HG03460 (cell line): ENCODE data around the gene BZW2.
"Not testable (repeated sequence)": the region's sequence is repeated elsewhere in the genome, so short reads cannot be mapped to it uniquely, and the experiment has no call there.

Experiments
- ATAC-seq: cut with Tn5 transposase; IDR thresholded peaks from one replicate; pipeline ENCODE4 v1.9.1; 2021; ENCODE audit not compliant: unreplicated experiment

The BZW2 gene

DNA sequence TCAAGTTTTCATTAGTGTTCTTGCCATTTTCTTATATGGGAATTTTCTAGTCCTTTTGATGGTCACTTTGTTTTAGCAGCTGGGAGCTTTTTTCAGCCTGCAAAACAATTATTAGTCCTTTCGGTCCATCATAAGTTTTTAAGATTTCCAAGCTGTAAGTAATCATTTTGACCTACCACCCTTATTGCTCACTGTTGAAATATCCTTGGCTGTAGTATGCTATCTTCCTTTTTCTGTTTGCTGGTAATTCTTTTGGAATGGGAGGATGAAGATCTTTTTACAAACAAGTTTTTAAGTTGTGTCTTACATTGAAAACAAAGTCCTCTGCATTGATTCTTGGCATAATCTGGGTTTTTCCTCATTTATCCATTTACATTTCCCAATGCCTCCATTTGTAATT is 24.0 kb downstream of the BZW2 start:
- ATAC-seq, result no peak

GRCh38 chr7:16670731-16671344 is 24.9 kb downstream of the BZW2 start:
- no peak for ATAC-seq

DNA sequence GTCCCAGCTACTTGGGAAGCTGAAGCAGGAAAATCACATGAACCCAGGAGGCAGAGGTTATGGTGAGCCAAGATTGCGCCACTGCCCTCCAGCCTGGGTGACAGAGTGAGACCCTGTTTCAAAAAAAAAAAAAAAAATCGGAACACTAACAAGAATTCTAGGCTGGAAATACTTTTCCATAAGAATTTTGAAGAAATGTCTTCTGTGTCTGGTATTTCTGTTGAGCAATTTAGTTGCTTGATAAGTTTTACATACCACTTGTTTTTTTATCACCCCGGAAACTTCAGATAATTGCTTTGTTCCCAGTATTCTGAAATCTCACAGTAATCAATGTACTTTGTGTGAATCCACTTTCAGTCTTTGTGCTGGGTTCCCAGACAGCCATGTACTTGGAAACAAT is 25.8 kb downstream of the BZW2 start:
- no peak for ATAC-seq

- no peak for ATAC-seq
Observed at GRCh38 chr7:16675277-16675676, 29.3 kb downstream of the BZW2 start.

DNA sequence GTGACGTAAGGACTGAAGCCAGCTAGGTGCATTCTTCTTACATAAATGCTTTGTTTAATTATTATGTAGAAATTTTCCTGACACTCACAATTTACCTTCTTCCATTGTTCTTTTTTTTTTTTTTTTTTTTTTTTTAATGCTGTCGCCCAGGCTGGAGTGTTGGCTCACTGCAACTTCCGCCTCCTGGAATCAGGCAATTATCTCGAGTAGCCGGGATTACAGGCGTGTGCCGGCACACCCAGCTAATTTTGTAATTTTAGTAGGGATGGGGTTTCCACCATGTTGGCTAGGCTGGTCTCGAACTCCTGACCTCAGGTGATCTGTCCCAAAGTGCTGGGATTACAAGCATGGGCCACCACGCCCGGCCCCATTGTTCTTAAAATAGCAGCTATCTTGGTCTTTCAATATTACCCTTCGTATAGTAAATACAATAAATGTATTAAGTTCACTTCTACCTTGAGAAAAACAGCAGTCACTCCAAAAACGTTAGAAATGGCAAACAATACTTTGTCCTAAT is 32.1 kb downstream of the BZW2 start:
- ATAC-seq, result no peak

GRCh38 chr7:16678645-16679566 is 32.9 kb downstream of the BZW2 start:
- ATAC-seq, result not testable (repeated sequence)

DNA sequence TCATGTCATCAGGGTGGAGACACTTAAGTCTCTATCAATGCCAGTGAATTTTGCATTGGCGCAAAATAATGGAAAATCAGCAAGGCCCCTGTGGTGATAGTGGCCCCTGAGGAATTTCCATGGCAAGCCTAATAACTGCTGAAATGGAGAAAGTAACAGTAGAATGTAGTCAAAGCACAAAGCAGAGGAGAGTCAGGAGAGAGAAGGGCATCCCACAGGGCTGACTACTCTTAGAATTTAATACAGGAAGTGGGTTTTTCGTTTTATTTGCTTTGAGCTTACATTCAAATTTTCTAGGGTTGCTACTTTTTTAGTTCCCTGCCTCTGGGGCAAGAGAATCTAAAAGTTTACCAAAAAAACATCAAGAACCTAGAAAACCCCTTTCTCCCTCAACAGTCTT is 39.0 kb downstream of the BZW2 start:
- no peak for ATAC-seq

DNA sequence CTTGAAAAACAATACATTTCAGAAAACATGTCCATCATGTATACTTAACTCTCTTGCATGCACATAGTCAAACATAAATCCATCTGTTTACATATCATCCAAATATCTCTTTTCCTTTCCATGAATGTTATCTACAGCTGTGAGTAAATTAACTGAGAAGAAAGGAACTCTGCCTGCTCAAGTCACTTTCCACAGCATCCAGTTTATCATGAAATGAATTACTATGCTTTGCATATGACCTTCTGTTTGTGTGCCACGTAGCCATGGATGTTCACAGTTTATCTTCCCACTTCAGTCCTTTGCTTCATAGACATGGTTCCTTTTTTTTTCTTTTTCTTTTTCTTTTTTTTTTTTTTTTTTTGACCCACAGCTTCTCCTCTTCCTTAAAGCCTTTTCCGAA is 39.6 kb downstream of the BZW2 start:
- no peak for ATAC-seq

DNA sequence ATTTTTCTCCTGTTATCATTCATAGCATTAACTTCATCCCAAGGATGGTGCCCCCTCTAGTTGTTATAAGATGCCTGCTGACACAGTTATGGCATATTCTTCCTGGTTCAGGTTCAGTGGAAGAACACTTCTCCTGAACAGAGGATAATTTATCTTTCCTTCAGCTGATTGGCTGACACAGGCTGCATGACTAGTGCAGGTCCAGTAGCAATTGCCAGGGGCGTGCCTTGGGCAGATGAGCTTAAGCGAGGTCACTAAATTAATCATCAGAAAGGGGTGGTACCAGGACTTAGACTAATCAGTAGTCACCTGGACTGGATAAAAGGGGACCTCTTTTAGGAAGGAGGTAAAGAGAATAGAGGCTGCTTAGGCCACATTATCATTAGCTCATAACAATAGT is 42.3 kb downstream of the BZW2 start:
- ATAC-seq, result no peak

- ATAC-seq, result no peak
Observed at GRCh38 chr7:16691241-16691640, 45.3 kb downstream of the BZW2 start.

GRCh38 chr7:16693601-16694318 is 47.8 kb downstream of the BZW2 start:
- ATAC-seq, result no peak

DNA sequence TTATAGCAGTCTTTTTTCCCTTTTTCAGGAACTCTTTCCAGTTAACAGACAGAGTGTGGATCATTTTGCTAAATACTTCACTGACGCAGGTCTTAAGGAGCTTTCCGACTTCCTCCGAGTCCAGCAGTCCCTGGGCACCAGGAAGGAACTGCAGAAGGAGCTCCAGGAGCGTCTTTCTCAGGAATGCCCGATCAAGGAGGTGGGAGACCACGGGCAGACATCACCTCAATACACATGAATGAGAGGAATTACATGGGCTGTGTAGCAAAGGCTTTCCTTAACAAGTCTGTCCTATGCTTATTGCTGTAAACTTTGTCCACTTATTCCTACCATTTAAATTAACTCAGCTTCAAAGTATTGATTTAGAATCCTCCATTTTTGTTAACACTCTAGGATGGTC is 48.8 kb downstream of the BZW2 start:
- ATAC-seq, result no peak

DNA sequence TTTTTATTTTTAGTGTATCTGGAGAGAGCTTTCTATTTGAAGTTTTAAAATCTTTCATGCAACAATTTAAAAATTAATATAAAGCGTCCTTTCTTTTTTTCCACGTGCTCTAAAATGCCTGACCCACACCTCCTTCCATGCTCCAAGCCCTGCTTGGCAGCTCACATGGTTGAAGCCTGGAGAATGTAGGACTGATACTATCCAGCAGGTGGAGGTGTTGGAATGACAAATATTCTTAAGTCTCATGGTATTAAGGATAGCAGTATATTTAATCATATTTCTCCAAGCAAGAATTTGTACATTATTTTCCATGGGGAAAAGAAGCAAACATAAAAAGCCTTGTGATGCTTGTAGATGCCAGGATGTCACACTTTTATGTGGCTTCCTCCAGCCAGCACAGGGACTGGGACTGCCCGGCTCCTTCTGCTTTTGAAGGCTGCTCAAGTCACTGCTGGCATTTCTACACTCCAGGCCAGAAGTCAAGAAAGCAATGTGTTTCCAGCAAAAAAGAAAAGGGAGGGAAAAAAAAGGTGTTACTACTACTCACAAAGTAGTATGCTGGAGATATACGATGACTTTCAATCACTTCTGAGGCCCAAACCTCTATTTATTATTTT is 49.7 kb downstream of the BZW2 start:
- ATAC-seq, result no peak

DNA sequence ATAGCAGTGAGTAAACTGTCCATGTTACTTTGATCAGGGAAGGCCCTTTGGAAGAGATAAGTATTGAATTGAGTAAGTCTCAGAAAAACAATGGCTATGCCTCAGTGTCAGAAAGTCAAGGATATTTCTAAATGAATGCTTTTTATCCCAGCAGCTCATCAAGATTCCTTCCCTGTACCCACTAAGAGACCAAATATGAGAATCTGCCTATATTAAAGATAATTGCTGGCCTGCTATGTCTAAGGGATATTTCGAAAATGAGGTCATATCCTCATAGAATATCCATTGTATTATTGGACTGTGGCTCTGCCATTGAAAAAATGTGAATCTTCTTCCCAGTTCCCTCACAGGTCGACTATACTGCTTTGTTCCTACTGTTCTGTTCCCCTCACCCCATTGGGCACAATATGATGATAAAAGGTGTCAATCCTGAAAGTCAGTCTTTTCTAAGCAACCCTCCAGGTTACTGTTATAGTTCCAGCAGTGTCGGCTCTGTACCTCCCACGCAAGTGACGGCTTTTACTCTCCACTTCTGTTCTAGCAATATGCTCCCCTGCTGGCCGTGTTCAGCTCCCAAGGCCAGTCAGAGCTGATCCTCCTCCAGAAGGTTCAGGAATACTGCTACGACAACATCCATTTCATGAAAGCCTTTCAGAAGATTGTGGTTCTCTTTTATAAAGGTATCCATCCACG is 51.7 kb downstream of the BZW2 start:
- ATAC-seq, result no peak

DNA sequence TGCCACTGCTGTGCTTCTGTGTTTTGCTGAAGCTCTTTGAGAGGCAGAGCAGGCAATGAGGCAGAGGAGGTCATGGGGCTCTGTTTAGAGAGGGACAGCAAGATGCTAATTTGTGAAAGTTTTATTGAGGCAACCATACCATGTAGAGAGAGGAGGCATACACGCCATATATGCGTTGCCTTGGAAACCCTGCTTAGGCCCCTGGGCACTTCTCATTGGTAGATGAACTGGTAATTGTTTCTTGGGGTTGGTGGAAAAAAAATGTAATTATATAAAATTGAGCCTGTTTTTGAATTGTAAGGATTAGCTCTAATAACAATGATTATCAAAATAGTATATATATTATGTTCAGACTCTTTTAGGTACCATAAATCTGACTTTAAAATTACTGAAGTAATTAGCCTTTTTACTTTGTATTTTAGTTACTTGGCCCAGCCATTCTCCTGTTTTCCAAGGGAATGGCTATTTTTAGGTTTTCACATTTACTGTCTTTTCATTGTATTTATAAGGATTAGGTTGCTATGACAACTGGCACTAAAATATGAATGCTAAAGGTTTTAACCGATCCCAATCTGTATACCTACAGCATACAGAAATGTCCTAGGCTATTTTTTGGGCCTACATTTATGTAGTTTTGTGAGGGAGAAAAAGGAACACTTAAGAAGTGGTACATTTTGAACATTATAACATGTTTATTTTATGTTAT is 52.4 kb downstream of the BZW2 start:
- ATAC-seq, result no peak

DNA sequence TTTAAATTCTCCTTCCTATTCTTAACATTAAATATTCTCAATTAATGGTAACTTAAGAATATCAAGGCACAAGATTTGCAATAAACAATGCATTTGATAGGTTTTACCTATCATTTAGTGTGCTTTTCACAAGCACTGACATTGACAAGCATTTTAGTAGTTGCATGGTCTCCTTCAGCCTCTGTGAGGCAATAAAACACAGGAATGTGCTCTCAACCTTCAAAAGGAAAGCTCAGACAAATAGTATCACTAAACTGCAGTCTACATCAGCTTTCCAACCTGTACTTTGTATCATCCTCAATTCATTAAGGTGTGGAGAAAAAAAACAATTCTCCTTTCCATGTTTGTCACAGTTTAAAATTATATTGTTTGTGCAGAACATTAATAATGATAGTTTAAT is 56.5 kb downstream of the BZW2 start:
- no peak for ATAC-seq

DNA sequence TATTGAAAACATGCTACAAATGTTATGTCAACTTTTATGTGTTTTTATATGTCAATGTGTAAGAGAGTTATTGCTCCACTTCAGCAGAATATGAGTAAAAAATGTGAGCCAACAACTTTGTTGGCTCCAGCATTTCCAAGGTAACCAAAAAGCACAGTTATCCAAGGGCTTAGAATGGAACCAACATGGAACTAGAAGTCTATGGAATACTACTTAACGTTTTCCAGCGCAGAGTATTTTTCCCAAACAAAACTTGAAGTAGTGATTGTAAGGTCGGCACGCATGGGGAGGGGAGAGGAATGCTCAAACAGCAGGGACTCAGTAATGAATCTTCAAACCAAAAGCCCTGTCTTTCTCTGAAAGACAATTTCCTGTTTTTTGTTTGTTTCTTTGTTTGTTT is 62.5 kb downstream of the BZW2 start:
- ATAC-seq, result no peak

GRCh38 chr7:16708980-16709379 is 63.0 kb downstream of the BZW2 start:
- ATAC-seq, result no peak

DNA sequence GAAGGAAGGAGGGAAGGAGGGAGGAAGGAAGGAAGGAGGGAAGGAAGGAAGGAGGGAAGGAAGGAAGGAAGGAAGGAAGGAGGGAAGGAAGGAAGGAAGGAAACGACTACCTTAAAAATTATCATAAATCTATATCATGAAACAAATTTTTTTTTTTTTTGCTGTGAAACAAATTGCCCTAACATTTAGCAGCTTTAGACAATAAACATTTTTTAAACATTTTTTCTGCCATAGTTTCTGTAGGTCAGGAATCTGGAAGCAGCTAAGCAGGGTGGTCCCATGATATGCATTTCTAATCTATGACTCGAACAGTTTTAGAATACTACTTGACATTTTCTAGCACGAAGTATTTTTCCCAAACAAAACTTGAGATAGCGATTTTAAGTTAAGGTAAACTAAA is 64.7 kb downstream of the BZW2 start:
- ATAC-seq, result no peak

GRCh38 chr7:16711730-16712129 is 65.7 kb downstream of the BZW2 start:
- ATAC-seq, result no peak
